HTERT RPE-1 (cell line): Measurements from ENCODE around the gene MAP3K19.
"Not testable (repeated sequence)": the region's sequence is repeated elsewhere in the genome, so short reads cannot be mapped to it uniquely, and the experiment has no call there.

Source experiments
- in situ Hi-C: fragments of 300-500 bp; cut with MboI; formaldehyde crosslinking; loops from 4 replicates; pipeline ENCODE4 v1.14.3; 2020; ENCODE audit warnings: low sequenced_read_pairs

Gene MAP3K19

GRCh38 chr2:135047300-135047699, at the start of gene MAP3K19:
TSS of gene MAP3K19 (minus strand) at chr2:135047447. CDS start at chr2:135024647, 22,800 bp downstream.
- in situ Hi-C loops = no loop called here

DNA sequence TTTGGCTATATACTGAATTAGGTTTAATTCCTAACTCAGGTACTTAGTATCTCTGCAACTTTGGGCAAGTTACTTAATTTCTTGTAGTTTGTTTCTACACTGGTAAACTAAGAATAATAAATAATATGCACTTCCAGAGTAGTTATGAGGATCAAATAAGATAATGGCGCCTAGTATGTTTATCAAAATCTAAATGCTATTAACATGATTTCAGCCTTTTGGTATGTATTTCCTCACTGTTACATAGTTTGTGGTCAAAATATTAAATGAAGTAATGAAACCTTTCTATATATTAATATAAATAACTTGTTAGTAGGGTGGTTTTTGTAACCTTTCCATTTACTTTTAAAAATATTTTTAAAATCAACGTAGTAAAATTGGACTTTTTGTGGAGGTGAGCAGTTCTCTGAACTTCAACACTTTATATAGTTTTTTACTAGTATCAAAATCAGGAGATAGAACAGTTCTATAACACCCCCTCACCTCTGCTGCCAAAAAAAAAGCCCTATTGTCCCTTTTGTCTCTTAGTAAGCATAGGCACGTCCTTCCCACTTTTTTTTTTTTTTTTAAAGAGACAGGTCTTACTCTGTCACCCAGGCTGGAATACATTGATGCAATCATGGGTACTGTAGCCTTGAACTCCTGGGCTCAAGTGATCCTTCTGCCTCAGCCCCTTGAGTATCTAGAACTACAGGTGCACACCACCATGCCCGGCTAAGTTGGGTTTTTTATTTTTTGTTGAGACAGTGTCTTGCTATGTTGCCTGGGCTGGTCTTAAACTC, 49.6 kb upstream of the MAP3K19 start:
- in situ Hi-C loops = no loop called here

DNA sequence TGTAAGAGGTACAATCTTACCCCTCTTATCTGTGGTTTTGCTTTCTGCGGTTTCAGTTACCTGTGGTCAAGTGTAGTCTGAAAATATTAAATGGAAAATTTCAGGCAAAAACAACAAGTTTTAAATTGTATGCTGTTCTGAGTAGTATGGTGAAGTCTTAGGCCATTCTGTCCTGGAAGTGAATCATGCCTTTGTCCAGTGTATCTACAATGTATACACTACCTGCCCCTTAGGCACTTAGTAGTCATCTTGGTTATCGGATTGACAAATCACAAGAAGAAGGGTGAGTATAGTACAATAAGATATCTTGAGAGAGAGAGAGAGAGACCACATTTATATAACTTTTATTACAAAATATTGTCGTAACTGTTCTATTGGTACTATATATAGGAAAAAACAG, 48.3 kb upstream of the MAP3K19 start:
- in situ Hi-C loops = no loop called here

GRCh38 chr2:135094508-135094907, 47.3 kb upstream of the MAP3K19 start:
- in situ Hi-C loops = no loop called here

DNA sequence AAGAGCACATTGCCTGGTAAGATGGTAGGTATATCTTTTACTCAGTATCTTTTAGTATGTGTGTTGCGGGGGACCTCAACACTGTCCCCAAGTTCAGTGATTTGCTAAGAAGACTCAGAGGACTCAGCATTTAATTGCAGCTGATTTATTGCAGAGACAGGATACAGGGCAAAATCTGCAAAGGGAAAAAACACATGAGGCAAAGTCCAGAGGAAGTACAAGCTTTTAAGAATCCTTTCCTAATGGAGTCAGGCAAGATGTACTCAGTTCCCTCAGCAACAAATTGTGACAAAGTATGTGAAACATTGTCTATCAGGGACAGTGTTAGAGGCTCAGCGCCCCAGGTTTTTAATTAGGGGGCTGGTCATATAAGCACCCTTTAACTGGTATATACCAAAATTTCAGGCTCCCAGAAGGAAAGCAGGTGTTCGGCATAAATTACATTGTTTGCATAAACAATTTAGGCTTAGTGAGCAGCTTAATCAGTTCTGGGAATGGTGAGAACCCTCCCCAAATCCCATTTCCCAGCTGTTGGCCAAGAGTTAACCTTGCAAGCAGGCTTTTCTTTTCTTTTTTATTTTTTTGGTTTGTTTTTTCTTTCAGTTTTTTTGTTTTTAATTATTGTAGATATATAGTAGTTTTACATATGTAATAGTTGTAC, 46.6 kb upstream of the MAP3K19 start:
- in situ Hi-C loops = no loop called here

DNA sequence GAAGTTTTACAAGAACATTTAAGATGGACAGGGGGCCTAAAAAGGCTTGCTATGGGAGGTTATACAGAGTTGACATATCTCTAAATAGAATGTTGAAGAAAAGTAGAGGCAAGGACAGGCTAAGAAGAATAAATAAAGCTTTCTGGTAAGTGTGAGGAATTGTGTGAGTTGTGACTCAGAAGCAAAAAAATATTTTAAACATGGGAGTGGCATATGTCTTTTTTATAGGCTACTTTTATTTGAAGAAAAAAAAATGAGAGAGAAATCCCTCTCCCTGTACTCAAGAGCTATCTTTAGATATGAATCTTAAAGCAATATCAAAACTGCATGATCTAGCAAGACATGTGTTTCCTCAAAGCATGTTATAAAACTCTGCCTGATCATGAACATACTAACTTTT, 45.9 kb upstream of the MAP3K19 start:
- in situ Hi-C loops = no loop called here

GRCh38 chr2:135091681-135092080, 44.4 kb upstream of the MAP3K19 start:
- in situ Hi-C loops = no loop called here

GRCh38 chr2:135089597-135089996, 42.4 kb upstream of the MAP3K19 start:
- in situ Hi-C loops = not testable (repeated sequence)

DNA sequence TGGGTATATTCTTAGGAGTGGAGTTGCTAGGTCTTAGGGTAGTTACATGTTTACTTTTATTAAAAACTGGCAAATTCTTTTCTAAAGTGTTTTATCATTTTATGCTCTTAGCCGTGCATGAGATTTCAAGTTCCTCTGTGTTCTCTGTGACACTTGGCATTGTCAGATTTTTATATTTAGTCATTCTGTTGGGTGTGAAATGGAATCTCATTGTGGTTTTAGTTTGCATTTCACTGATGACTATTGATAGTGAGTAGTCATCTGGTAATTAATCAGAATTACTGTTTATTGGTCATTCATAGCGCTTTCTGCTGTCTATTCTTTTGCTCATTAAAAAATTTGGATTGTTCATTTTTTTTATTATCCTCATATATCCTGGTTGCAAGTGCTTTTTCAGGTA, 39.0 kb upstream of the MAP3K19 start:
- in situ Hi-C loops = no loop called here

- in situ Hi-C loops = no loop called here
These were observed 31.2 kb upstream of the MAP3K19 start for GRCh38 chr2:135078417-135078816.

DNA sequence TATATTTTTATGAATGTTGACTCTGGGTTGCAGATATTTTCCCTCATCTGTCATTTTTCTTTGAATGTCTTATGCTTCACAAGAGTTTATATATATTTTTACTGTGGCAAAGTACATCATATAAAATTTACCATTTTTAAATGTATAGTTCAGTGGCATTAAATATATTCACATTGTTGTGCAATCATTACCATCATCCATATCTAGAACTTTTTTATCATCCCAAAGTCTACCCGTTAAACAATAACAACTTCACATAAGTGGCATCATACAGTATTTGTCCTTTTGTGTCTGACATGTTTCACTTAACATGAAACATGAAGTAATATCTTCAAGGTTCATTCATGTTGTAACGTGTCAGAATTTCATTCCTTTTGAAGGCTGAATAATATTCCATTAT, 29.3 kb upstream of the MAP3K19 start:
- in situ Hi-C loops = no loop called here

DNA sequence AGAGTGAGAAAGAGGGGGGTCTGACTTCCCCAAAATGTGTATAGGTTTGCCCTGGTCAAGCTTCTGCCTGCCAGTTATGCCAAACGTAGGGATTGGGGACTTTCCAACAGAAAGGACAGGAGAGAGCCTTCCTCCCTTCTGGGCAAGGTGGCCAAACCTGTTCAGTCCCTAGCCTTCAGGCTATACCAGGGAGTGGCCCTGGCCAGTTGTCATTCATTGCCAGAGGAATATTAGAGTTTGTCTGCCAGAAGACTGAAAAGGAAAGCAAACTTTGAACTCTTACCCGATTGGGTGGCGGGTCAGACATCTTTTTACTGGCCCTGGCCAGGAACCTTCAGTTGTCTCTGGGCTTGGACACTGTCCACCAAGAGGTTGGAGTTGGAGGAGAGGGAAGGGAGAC, 27.0 kb upstream of the MAP3K19 start:
- in situ Hi-C loops = no loop called here

DNA sequence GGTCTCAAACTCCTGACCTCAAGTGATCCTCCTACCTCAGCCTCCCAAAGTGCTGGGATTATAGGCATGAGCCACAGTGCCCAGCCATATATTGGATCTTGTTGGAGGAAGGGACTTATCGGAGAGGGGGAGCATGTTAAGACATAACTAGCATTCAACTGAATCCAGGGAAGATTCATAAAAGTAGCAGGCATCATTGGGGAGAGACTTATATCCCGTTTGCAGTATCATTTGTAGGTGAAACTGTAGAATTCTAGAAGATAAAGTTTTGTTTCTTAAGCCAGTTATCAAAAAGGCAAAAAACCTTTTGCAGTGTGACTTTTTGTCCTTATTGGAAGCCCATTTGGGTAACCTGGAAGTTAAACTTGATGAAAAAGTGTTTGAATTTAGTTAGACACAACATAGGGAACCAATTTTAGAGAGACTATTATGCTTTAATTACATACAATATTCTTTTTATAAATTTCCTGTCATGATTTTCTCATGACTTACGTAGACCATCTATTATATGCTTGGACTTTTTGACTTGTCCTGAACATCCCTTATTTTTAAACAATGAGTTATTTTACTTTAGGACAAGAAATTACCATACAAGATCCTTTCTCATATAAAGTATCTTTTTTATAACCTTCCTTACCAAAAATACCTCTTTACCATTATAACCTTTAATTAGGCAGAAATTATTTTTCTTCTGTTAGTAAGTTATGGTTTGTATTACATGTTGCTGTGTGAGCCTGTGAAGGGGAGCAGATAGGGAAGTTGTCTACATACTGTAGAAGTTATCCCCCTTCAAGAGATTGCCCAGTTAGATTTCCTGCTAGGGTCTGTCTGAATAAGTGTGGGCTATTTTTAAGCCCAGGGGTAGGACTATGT, 25.1 kb upstream of the MAP3K19 start:
- in situ Hi-C loops = no loop called here

- in situ Hi-C loops = no loop called here
These were observed 19.5 kb upstream of the MAP3K19 start for GRCh38 chr2:135066710-135067109.

- in situ Hi-C loops = no loop called here
These were observed 16.9 kb upstream of the MAP3K19 start for GRCh38 chr2:135064149-135064548.

- in situ Hi-C loops = no loop called here
These were observed 16.0 kb upstream of the MAP3K19 start for GRCh38 chr2:135063210-135063609.

- in situ Hi-C loops = no loop called here
These were observed 12.3 kb upstream of the MAP3K19 start for GRCh38 chr2:135059577-135059976.

- in situ Hi-C loops = no loop called here
These were observed 9.5 kb upstream of the MAP3K19 start for GRCh38 chr2:135056790-135057189.

DNA sequence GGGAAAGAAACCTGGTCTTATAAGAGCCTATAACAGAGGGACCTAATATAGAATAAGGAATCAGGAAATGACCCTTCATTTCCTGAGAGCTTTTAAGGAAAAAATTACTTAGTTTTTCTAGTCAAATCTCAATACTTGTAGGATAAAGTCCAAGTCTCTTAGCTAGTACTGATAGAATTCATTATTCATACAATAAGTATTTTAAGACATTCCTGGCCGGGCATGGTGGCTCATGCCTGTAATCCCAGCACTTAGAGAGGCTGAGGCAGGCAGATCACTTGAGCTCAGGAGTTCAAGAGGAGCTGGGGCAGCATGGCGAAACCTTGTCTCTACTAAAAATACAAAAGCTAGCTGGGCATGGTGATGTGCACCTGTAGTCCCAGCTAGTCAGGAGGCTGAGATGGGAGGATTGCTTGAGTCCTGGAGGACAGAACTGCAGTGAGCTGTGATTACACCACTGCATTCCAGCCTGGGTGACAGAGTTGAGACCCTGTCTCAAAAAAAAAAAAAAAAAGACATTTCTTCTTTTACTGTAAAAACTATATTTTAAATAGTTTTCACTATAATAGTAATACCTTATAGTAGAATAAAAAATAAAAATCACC, 8.0 kb upstream of the MAP3K19 start:
- in situ Hi-C loops = no loop called here

- in situ Hi-C loops = no loop called here
These were observed 5.8 kb upstream of the MAP3K19 start for GRCh38 chr2:135052997-135053474.
